Osteocyte (in vitro differentiated cells): ENCODE measurements around the gene CTIF. TPM values are rescaled to one million over a fixed set of nuclear protein-coding genes. Genes with fewer than 3 reads are reported as not detected.
A peak's percentile ranks its signal among the peaks of the same experiment; 100 is the strongest.

ENCODE experiments used
- DNase-seq: peaks from one replicate; pipeline ENCODE4 v3.0.0; 2021; ENCODE audit warnings: mixed read lengths; ENCODE audit not compliant: unreplicated experiment; ENCODE audit errors: extremely low spot score
- H3K27ac Mint-ChIP-seq: one replicate; pipeline ENCODE4 v1.8.0; 2021; ENCODE audit warnings: mild to moderate bottlenecking, mixed read lengths; ENCODE audit not compliant: unreplicated experiment
- H3K27me3 Mint-ChIP-seq: one replicate; pipeline ENCODE4 v1.8.0; 2021; ENCODE audit warnings: mixed read lengths; ENCODE audit not compliant: unreplicated experiment
- H3K36me3 Mint-ChIP-seq: one replicate; pipeline ENCODE4 v1.8.0; 2021; ENCODE audit warnings: mixed read lengths; ENCODE audit not compliant: unreplicated experiment
- H3K4me1 Mint-ChIP-seq: one replicate; pipeline ENCODE4 v1.8.0; 2021; ENCODE audit warnings: mixed read lengths; ENCODE audit not compliant: unreplicated experiment
- H3K4me3 Mint-ChIP-seq: one replicate; pipeline ENCODE4 v1.8.0; 2021; ENCODE audit warnings: mild to moderate bottlenecking, moderate library complexity, mixed read lengths; ENCODE audit not compliant: unreplicated experiment
- H3K9me3 Mint-ChIP-seq: one replicate; pipeline ENCODE4 v1.8.0; 2021; ENCODE audit warnings: mixed read lengths; ENCODE audit not compliant: unreplicated experiment
- CTCF ChIP-seq: fragments of 200-600 bp; sonication (generic); IDR thresholded peaks from 2 replicates; pipeline ENCODE4 v1.5.0; 2021; ENCODE audit warnings: antibody characterized with exemption, mild to moderate bottlenecking, moderate library complexity
- total RNA-seq: library from RNA; stranded (reverse); gene quantifications from 2 replicates; pipeline ENCODE4 v1.2.1, GENCODE V29; 2021

CTIF gene
- total RNA-seq, 1 donor from 2014 or later, result 172 TPM

GRCh38 chr18:48774941-48775340 lies 236.1 kb downstream of the CTIF start:
- no peak for TF ChIP-seq CTCF
- peaks cover 27% of the 10 kb centered on the region for H3K36me3 Mint-ChIP-seq
- H3K27me3 Mint-ChIP-seq, result no peaks in the 10 kb centered on the region
- H3K4me1 Mint-ChIP-seq, result peaks cover 24% of the 10 kb centered on the region
- H3K9me3 Mint-ChIP-seq, result no peaks in the 10 kb centered on the region
- no peak for DNase-seq
- H3K4me3 Mint-ChIP-seq, result no peak overlapping the region
- peak overlapping the region; percentile 28 for H3K27ac Mint-ChIP-seq

GRCh38 chr18:48775372-48776155 lies 236.7 kb downstream of the CTIF start:
- Mint-ChIP-seq H3K4me1 (peaks cover 30% of the 10 kb centered on the region), H3K27ac (peak overlapping the region; percentile 28), H3K4me3 (no peak overlapping the region)

GRCh38 chr18:48776156-48776555 lies 237.3 kb downstream of the CTIF start:
- no peak for DNase-seq
- H3K27ac Mint-ChIP-seq, result no peak overlapping the region
- H3K27me3 Mint-ChIP-seq, result no peaks in the 10 kb centered on the region
- H3K9me3 Mint-ChIP-seq, result no peaks in the 10 kb centered on the region
- no peak for TF ChIP-seq CTCF
- no peak overlapping the region for H3K4me3 Mint-ChIP-seq
- peaks cover 36% of the 10 kb centered on the region for H3K4me1 Mint-ChIP-seq
- H3K36me3 Mint-ChIP-seq, result peaks cover 21% of the 10 kb centered on the region

More at GRCh38 chr18:48775372-48776155, 236.7 kb downstream of the CTIF start:
- Mint-ChIP-seq H3K9me3 (no peaks in the 10 kb centered on the region), H3K36me3 (peaks cover 25% of the 10 kb centered on the region), H3K27me3 (no peaks in the 10 kb centered on the region)
- no peak for DNase-seq
- no peak for TF ChIP-seq CTCF

- Mint-ChIP-seq H3K9me3 (no peaks in the 10 kb centered on the region), H3K36me3 (peaks cover 21% of the 10 kb centered on the region), H3K27ac (peak overlapping the region; percentile 50), H3K27me3 (no peaks in the 10 kb centered on the region), H3K4me3 (no peak overlapping the region), H3K4me1 (peaks cover 41% of the 10 kb centered on the region)
- TF ChIP-seq CTCF, result no peak
- no peak for DNase-seq
These were observed 237.8 kb downstream of the CTIF start for GRCh38 chr18:48776641-48777025.

- Mint-ChIP-seq H3K4me3 (no peak overlapping the region), H3K9me3 (no peaks in the 10 kb centered on the region), H3K27me3 (no peaks in the 10 kb centered on the region), H3K36me3 (peaks cover 17% of the 10 kb centered on the region), H3K27ac (peak overlapping the region; percentile 31), H3K4me1 (peaks cover 46% of the 10 kb centered on the region)
- peak; percentile 86 for TF ChIP-seq CTCF
- DNase-seq, result no peak
These were observed 238.4 kb downstream of the CTIF start for GRCh38 chr18:48777026-48777743.
